Fibroblast of lung (primary cell): ENCODE data around the gene CTNNA2. TPM values are rescaled to one million over a fixed set of nuclear protein-coding genes. Genes with fewer than 3 reads are reported as not detected.

Source experiments
- DNase-seq, 2 donors: peaks; one replicate each; pipeline versions ENCODE4 v3.0.0 to v3.0.0-alpha.2; 2010; ENCODE audit warnings: low read depth in 2 of 2
- H2AFZ ChIP-seq: 2 replicates; pipeline ENCODE4 v1.5.1; 2012; ENCODE audit warnings: low read length, control low read depth, inconsistent platforms
- H3K27ac ChIP-seq: 2 replicates; pipeline ENCODE4 v1.5.1; 2011; ENCODE audit warnings: low read length, control low read depth; ENCODE audit not compliant: insufficient read depth
- H3K27me3 ChIP-seq: 2 replicates; pipeline ENCODE4 v1.5.1; 2011; ENCODE audit warnings: mild to moderate bottlenecking, low read length; ENCODE audit not compliant: control insufficient read depth, insufficient read depth
- H3K36me3 ChIP-seq: 2 replicates; pipeline ENCODE4 v1.5.1; 2011; ENCODE audit warnings: low read length; ENCODE audit not compliant: control insufficient read depth, insufficient read depth
- H3K4me1 ChIP-seq: 2 replicates; pipeline ENCODE4 v1.5.1; 2011; ENCODE audit warnings: low read length; ENCODE audit not compliant: control insufficient read depth, insufficient read depth; ENCODE audit errors: extremely low read depth
- H3K4me2 ChIP-seq: 2 replicates; pipeline ENCODE4 v1.5.1; 2011; ENCODE audit warnings: low read length, control low read depth; ENCODE audit not compliant: insufficient read depth; ENCODE audit errors: extremely low read depth
- H3K4me3 ChIP-seq, 4 experiments: fragments of 200-600 bp in 1 of 4; sonication (generic) in 1 of 4; replicated peaks in 1 of 4; 2 replicates each; pipeline ENCODE4 v1.5.1; 2011 to 2016; ENCODE audit warnings: low read length in 4 of 4, low read depth in 3 of 4, mild to moderate bottlenecking in 3 of 4, control low read depth in 2 of 4, inconsistent platforms in 1 of 4, mixed read lengths in 1 of 4; ENCODE audit not compliant: insufficient read depth in 1 of 4; ENCODE audit errors: control extremely low read depth in 1 of 4
- H3K79me2 ChIP-seq: 2 replicates; pipeline ENCODE4 v1.5.1; 2012; ENCODE audit warnings: mild to moderate bottlenecking, low read length, inconsistent platforms; ENCODE audit not compliant: control insufficient read depth, insufficient read depth
- H3K9ac ChIP-seq: 2 replicates; pipeline ENCODE4 v1.5.1; 2011; ENCODE audit warnings: mild to moderate bottlenecking, low read length, control low read depth; ENCODE audit not compliant: insufficient read depth
- H3K9me3 ChIP-seq: 2 replicates; pipeline ENCODE4 v1.5.1; 2012; ENCODE audit warnings: low read depth, low read length; ENCODE audit not compliant: control insufficient read depth, insufficient read depth
- H4K20me1 ChIP-seq: 2 replicates; pipeline ENCODE4 v1.5.1; 2011; ENCODE audit warnings: low read length; ENCODE audit not compliant: control insufficient read depth, insufficient read depth; ENCODE audit errors: extremely low read depth
- EZH2 ChIP-seq: IDR thresholded peaks from 2 replicates; pipeline ENCODE4 v1.5.1; 2012; ENCODE audit warnings: low read length, control low read depth, mild to moderate bottlenecking; ENCODE audit errors: missing control alignments
- polyA plus RNA-seq, 2 donors: library from polyadenylated mRNA; depleted of rRNA in 1 of 2; stranded (reverse) in 1 of 2; unstranded in 1 of 2; fragments of >200 nt; gene quantifications; 2 replicates each; pipeline ENCODE4 v1.2.1, GENCODE V29; 2011 to 2012; ENCODE audit warnings: missing spikeins in 1 of 2
- total RNA-seq: library from RNA; depleted of rRNA; stranded (reverse); fragments of >200 nt; gene quantifications from 2 replicates; pipeline ENCODE4 v1.2.1, GENCODE V29; 2014
- TF ChIP-seq, protein P1 (sequence below), 2 donors: IDR thresholded peaks in 1 of 2; conservative IDR thresholded peaks in 1 of 2; 1 replicate in 1 of 2; 2 replicates in 1 of 2; pipeline ENCODE4 v1.5.1; 2011 to 2012; ENCODE audit warnings: low read length in 2 of 2, control low read depth in 1 of 2, inconsistent platforms in 1 of 2, low read depth in 1 of 2, mild to moderate bottlenecking in 1 of 2

CTNNA2 gene
- total and polyA plus RNA-seq, 2 donors (not counting 1 experiment from before 2014, with no cell fraction given) = not detected

DNA sequence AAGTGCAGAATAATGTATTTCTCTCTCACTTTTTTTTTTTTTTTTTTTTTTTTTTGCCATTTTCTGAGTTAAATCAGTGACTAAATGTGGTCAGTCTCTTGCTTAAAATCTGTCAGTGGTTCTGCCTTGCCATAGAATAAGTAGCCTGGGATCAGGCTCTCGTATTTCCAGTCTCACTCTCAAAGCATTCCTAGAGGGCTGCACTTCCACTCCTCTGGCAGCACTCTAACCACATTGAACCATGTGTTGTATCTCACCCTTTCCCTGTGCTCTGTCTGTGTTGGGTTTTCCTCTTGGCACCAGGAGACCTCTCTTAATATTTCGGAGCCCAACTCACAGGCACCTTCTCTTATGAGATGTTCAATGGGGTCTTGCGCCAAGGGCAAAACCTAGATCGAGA is 304.4 kb downstream of the CTNNA2 start:
- no peak overlapping the region for H2AFZ ChIP-seq
- H4K20me1 ChIP-seq = no peaks in the 10 kb centered on the region
- TF ChIP-seq EZH2 = no peak
- TF ChIP-seq, protein P1, sequence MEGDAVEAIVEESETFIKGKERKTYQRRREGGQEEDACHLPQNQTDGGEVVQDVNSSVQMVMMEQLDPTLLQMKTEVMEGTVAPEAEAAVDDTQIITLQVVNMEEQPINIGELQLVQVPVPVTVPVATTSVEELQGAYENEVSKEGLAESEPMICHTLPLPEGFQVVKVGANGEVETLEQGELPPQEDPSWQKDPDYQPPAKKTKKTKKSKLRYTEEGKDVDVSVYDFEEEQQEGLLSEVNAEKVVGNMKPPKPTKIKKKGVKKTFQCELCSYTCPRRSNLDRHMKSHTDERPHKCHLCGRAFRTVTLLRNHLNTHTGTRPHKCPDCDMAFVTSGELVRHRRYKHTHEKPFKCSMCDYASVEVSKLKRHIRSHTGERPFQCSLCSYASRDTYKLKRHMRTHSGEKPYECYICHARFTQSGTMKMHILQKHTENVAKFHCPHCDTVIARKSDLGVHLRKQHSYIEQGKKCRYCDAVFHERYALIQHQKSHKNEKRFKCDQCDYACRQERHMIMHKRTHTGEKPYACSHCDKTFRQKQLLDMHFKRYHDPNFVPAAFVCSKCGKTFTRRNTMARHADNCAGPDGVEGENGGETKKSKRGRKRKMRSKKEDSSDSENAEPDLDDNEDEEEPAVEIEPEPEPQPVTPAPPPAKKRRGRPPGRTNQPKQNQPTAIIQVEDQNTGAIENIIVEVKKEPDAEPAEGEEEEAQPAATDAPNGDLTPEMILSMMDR (conservative IDR thresholded peaks at IDR 0.05 in 1 of 2, IDR thresholded peaks at IDR 0.05 in 1 of 2; ENCODE audit: low read depth in 1 of 2, low read length in 2 of 2) = no peak

GRCh38 chr2:79820281-79820680 is 307.4 kb downstream of the CTNNA2 start:
- no peak overlapping the region for H3K9ac ChIP-seq
- H2AFZ ChIP-seq = no peak overlapping the region
- H3K9me3 ChIP-seq = no peaks in the 10 kb centered on the region
- no peaks in the 10 kb centered on the region for H3K4me1 ChIP-seq
- TF ChIP-seq EZH2 = no peak
- TF ChIP-seq, protein P1 (conservative IDR thresholded peaks at IDR 0.05 in 1 of 2, IDR thresholded peaks at IDR 0.05 in 1 of 2; ENCODE audit: low read depth in 1 of 2, low read length in 2 of 2) = no peak
- H3K79me2 ChIP-seq = no peaks in the 10 kb centered on the region
- DNase-seq = peak in 1 of 2 donors; percentile 36
- H3K4me2 ChIP-seq = no peak overlapping the region
- H3K27me3 ChIP-seq = no peaks in the 10 kb centered on the region
- no peaks in the 10 kb centered on the region for H4K20me1 ChIP-seq
- H3K36me3 ChIP-seq = no peaks in the 10 kb centered on the region
- no peak overlapping the region for H3K27ac ChIP-seq
- no peak overlapping the region for H3K4me3 ChIP-seq

More for the DNA sequence above, 304.4 kb downstream of the CTNNA2 start:
- Histone ChIP-seq H3K79me2 (no peaks in the 10 kb centered on the region), H3K4me3 (no peak overlapping the region), H3K4me2 (no peak overlapping the region), H3K36me3 (no peaks in the 10 kb centered on the region), H3K4me1 (no peaks in the 10 kb centered on the region), H3K27me3 (no peaks in the 10 kb centered on the region), H3K9ac (no peak overlapping the region), H3K9me3 (no peaks in the 10 kb centered on the region), H3K27ac (no peak overlapping the region)
- peak in 1 of 2 donors; percentile 72 for DNase-seq

DNA sequence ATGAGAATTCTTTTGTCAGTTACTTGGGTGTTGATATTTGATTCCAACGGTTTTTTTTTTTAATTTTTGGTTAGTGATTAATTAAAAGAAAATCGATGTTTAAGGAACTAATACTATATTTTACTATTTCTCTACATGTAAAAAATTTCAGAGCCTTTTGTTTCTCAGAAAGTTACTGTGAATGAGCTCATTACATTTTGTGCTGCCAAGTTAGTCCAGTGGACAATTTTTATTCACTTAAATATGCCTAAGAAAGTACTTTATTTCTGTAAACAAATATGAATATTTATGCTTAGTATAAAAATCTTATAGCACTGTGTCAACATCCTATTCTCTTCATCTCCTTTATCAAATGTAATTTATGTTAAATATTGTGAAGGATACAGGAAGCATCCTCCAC is 309.3 kb downstream of the CTNNA2 start:
- no peak overlapping the region for H3K9ac ChIP-seq
- H3K79me2 ChIP-seq = no peaks in the 10 kb centered on the region
- H4K20me1 ChIP-seq = no peaks in the 10 kb centered on the region
- no peaks in the 10 kb centered on the region for H3K4me1 ChIP-seq
- H3K4me2 ChIP-seq = no peak overlapping the region
- no peak for TF ChIP-seq EZH2
- TF ChIP-seq, protein P1 (conservative IDR thresholded peaks at IDR 0.05 in 1 of 2, IDR thresholded peaks at IDR 0.05 in 1 of 2; ENCODE audit: low read depth in 1 of 2, low read length in 2 of 2) = no peak
- no peaks in the 10 kb centered on the region for H3K9me3 ChIP-seq
- no peaks in the 10 kb centered on the region for H3K36me3 ChIP-seq
- H3K4me3 ChIP-seq = no peak overlapping the region
- H2AFZ ChIP-seq = no peak overlapping the region
- no peak for DNase-seq
- H3K27me3 ChIP-seq = no peaks in the 10 kb centered on the region
- no peak overlapping the region for H3K27ac ChIP-seq
